HepG2 (cell line): ENCODE results near the gene L1CAM. TPM values are rescaled to one million over a fixed set of nuclear protein-coding genes. Genes with fewer than 3 reads are reported as not detected.

Experiments
- BRF2 ChIP-seq: sonication (generic); formaldehyde crosslinking; IDR thresholded peaks from 2 replicates; pipeline ENCODE4 v1.8.1; 2022; ENCODE audit warnings: mild to moderate bottlenecking, missing genetic modification reagents
- CREB1 ChIP-seq, 2 experiments: fragments of 450-650 bp in 1 of 2; IDR thresholded peaks; 2 replicates each; pipeline ENCODE4 v1.6.1; 2016 to 2017; ENCODE audit warnings: control low read depth in 1 of 2, mild to moderate bottlenecking in 1 of 2, missing compliant biosample characterization in 1 of 2, missing genetic modification characterization in 1 of 2
- DR1 ChIP-seq: sonication (generic); formaldehyde crosslinking; IDR thresholded peaks from 2 replicates; pipeline ENCODE4 v1.8.0; 2021; ENCODE audit warnings: mild to moderate bottlenecking, missing genetic modification reagents, inconsistent platforms
- ELK4 ChIP-seq: sonication (generic); formaldehyde crosslinking; IDR thresholded peaks from 2 replicates; pipeline ENCODE4 v1.9.0; 2021; ENCODE audit warnings: missing genetic modification reagents, borderline replicate concordance
- EZH2 ChIP-seq: conservative IDR thresholded peaks from 2 replicates; pipeline ENCODE4 v1.6.1; 2012; ENCODE audit warnings: mild to moderate bottlenecking, low read depth, low read length, moderate library complexity
- NKX3-1 ChIP-seq: sonication (generic); formaldehyde crosslinking; IDR thresholded peaks from 2 replicates; pipeline ENCODE4 v1.5.0; 2020; ENCODE audit warnings: missing genetic modification reagents
- NR2F2 ChIP-seq: IDR thresholded peaks from 2 replicates; pipeline ENCODE4 v1.6.1; 2012; ENCODE audit warnings: low read depth, inconsistent platforms, borderline replicate concordance
- RERE ChIP-seq: IDR thresholded peaks from 2 replicates; pipeline ENCODE4 v1.6.1; 2016; ENCODE audit warnings: low read depth, missing genetic modification reagents, missing compliant biosample characterization
- TOE1 ChIP-seq: sonication (generic); formaldehyde crosslinking; IDR thresholded peaks from 2 replicates; pipeline ENCODE4 v1.4.0; 2020; ENCODE audit warnings: mild to moderate bottlenecking, missing genetic modification reagents
- WIZ ChIP-seq: sonication (generic); formaldehyde crosslinking; IDR thresholded peaks from 2 replicates; pipeline ENCODE4 v1.5.1; 2020; ENCODE audit warnings: mild to moderate bottlenecking, missing genetic modification reagents
- ZNF124 ChIP-seq: sonication (generic); formaldehyde crosslinking; IDR thresholded peaks from 2 replicates; pipeline ENCODE4 v1.4.0; 2020; ENCODE audit warnings: missing genetic modification reagents
- ZNF326 ChIP-seq: sonication (generic); formaldehyde crosslinking; IDR thresholded peaks from 2 replicates; pipeline ENCODE4 v1.4.0; 2020; ENCODE audit warnings: missing genetic modification reagents, borderline replicate concordance
- ZNF329 ChIP-seq: sonication (generic); formaldehyde crosslinking; IDR thresholded peaks from 2 replicates; pipeline ENCODE4 v1.9.0; 2021; ENCODE audit warnings: low read depth, mild to moderate bottlenecking, missing genetic modification reagents
- ZNF552 ChIP-seq: sonication (generic); formaldehyde crosslinking; IDR thresholded peaks from 2 replicates; pipeline ENCODE4 v1.9.0; 2022; ENCODE audit warnings: missing genetic modification reagents, mild to moderate bottlenecking, borderline replicate concordance
- ZNF616 ChIP-seq: sonication (generic); formaldehyde crosslinking; IDR thresholded peaks from 2 replicates; pipeline ENCODE4 v1.5.0; 2020; ENCODE audit warnings: low read depth, mild to moderate bottlenecking, missing genetic modification reagents
- ZNF660 ChIP-seq: sonication (generic); formaldehyde crosslinking; IDR thresholded peaks from 2 replicates; pipeline ENCODE4 v1.5.1; 2020; ENCODE audit warnings: mild to moderate bottlenecking, low read depth, missing genetic modification reagents, borderline replicate concordance
- ZNF781 ChIP-seq: sonication (generic); formaldehyde crosslinking; IDR thresholded peaks from 2 replicates; pipeline ENCODE4 v1.5.1; 2020; ENCODE audit warnings: borderline replicate concordance, mild to moderate bottlenecking, missing genetic modification reagents; ENCODE audit errors: not compliant biosample characterization
- ZSCAN20 ChIP-seq: sonication (generic); formaldehyde crosslinking; IDR thresholded peaks from 2 replicates; pipeline ENCODE4 v1.4.0; 2020; ENCODE audit warnings: missing genetic modification reagents, mild to moderate bottlenecking, borderline replicate concordance
- ZZZ3 ChIP-seq: sonication (generic); formaldehyde crosslinking; IDR thresholded peaks from 2 replicates; pipeline ENCODE4 v1.4.0; 2020; ENCODE audit warnings: missing genetic modification reagents, mild to moderate bottlenecking, borderline replicate concordance
- polyA plus RNA-seq, 8 experiments: library from polyadenylated mRNA; depleted of rRNA in 3 of 8; stranded (reverse) in 7 of 8; unstranded in 1 of 8; fragments of >200 nt; fragmentation: Illumina TruSeq in 4 of 8; extraction: Trizol in 4 of 8; gene quantifications; 2 replicates each; pipeline versions ENCODE4 v1.2.1 to v1.2.3, GENCODE V29; 2011 to 2016; ENCODE audit warnings: low read depth in 4 of 8, missing spikeins in 1 of 8, mixed read lengths in 1 of 8; ENCODE audit not compliant: insufficient read depth in 1 of 8
- total RNA-seq, 5 experiments: library from RNA; depleted of rRNA; stranded (reverse); fragments of >200 nt; fragmentation: Illumina TruSeq; extraction: Trizol; gene quantifications; 2 replicates each; pipeline ENCODE4 v1.2.3, GENCODE V29; 2016; ENCODE audit warnings: low read depth in 1 of 5

Gene L1CAM
- total and polyA plus RNA-seq, 2 of the 13 experiments (the other 11 are each of a cell fraction or from before 2014, with no cell fraction given) = 1.4 to 2.0 TPM

- TF ChIP-seq RERE (CRISPR knock-in tag) (no peak), ZNF616 (CRISPR knock-in tag) (no peak), ZNF329 (0 out of 2 replicates have a peak, but pooled peaks have one; percentile 12), ZNF781 (no peak), TOE1 (CRISPR knock-in tag) (no peak), ZNF326 (no peak), ZNF552 (no peak), NKX3-1 (CRISPR knock-in tag) (no peak), ZZZ3 (CRISPR knock-in tag) (no peak), ZNF660 (CRISPR knock-in tag) (no peak), BRF2 (CRISPR knock-in tag) (no peak), NR2F2 (no peak; the same call in 1 of the 2 replicates), ZNF124 (CRISPR knock-in tag) (no peak), CREB1 (IDR thresholded peaks at IDR 0.05) (no peak), CREB1 (CRISPR knock-in tag; IDR thresholded peaks at IDR 0.05) (no peak; the same call in 1 of the 2 replicates), DR1 (CRISPR knock-in tag) (no peak), EZH2 (no peak), WIZ (CRISPR knock-in tag) (no peak), ZSCAN20 (CRISPR knock-in tag) (no peak), ELK4 (CRISPR knock-in tag) (no peak)
Measured at GRCh38 chrX:153926858-153927671, 41.1 kb upstream of the L1CAM start (continued).
